Epithelial cell of esophagus (primary cell): ENCODE data around the gene SCLT1.

Experiments used
- DNase-seq: peaks from one replicate; pipeline ENCODE4 v3.0.0; 2010; ENCODE audit warnings: low read depth
- H3K4me3 ChIP-seq: 2 replicates; pipeline ENCODE4 v1.5.1; 2011; ENCODE audit warnings: mild to moderate bottlenecking, low read length, control low read depth
- CTCF ChIP-seq: IDR thresholded peaks from 2 replicates; pipeline ENCODE4 v1.5.1; 2011; ENCODE audit warnings: low read depth, mild to moderate bottlenecking, low read length, control low read depth, inconsistent platforms; ENCODE audit not compliant: insufficient read depth; ENCODE audit errors: missing control alignments

The SCLT1 gene

GRCh38 chr4:128840711-128841318 is 252.5 kb downstream of the SCLT1 start:
- no peak for DNase-seq
- no peak overlapping the region for H3K4me3 ChIP-seq
- TF ChIP-seq CTCF, result no peak

- H3K4me3 ChIP-seq, result no peak overlapping the region
- DNase-seq, result no peak
- no peak for TF ChIP-seq CTCF
These were observed 255.7 kb downstream of the SCLT1 start for GRCh38 chr4:128837679-128838078.

GRCh38 chr4:128837198-128837597 is 256.1 kb downstream of the SCLT1 start:
- DNase-seq, result no peak
- H3K4me3 ChIP-seq, result no peak overlapping the region
- no peak for TF ChIP-seq CTCF

- no peak for DNase-seq
- no peak overlapping the region for H3K4me3 ChIP-seq
- no peak for TF ChIP-seq CTCF
These were observed 257.7 kb downstream of the SCLT1 start for GRCh38 chr4:128835498-128836222.
